BJ (cell line): Measurements from ENCODE around the gene FDXR. TPM values are rescaled to one million over a fixed set of nuclear protein-coding genes. Genes with fewer than 3 reads are reported as not detected.

Source experiments
- CTCF ChIA-PET: fragments of 350-600 bp; formaldehyde crosslinking; extraction: SDS; loops from one replicate; lab custom pipeline; 2021; ENCODE audit warnings: antibody characterized with exemption, inconsistent platforms; lab: Yijun Ruan, JAX
- POLR2A ChIA-PET: fragments of 300-600 bp; sonication (Branson Sonifier 250); formaldehyde crosslinking; extraction: SDS; loops from one replicate; lab custom pipeline; 2021; ENCODE audit warnings: antibody characterized with exemption; lab: Charles Lee
- DNase-seq: peaks from one replicate; pipeline ENCODE4 v3.0.0-alpha.2; 2011; ENCODE audit warnings: low read depth
- H3K27me3 ChIP-seq: 2 replicates; pipeline ENCODE4 v1.6.0; 2011; ENCODE audit warnings: low read length; ENCODE audit not compliant: control insufficient read depth, insufficient read depth
- H3K36me3 ChIP-seq: 2 replicates; pipeline ENCODE4 v1.5.1; 2011; ENCODE audit warnings: low read length; ENCODE audit not compliant: control insufficient read depth, insufficient read depth
- H3K4me3 ChIP-seq: 2 replicates; pipeline ENCODE4 v1.5.1; 2011; ENCODE audit warnings: low read depth, mild to moderate bottlenecking, control low read depth, low read length
- polyA plus RNA-seq: library from polyadenylated mRNA; depleted of rRNA; stranded (reverse); fragments of >200 nt; gene quantifications from 2 replicates; pipeline ENCODE4 v1.2.3, GENCODE V29; 2011
- TF ChIP-seq, protein P1 (sequence below): IDR thresholded peaks from 2 replicates; pipeline ENCODE4 v1.5.1; 2011; ENCODE audit warnings: low read depth, mild to moderate bottlenecking, control low read depth, inconsistent platforms, low read length, moderate library complexity; ENCODE audit not compliant: insufficient read depth

The FDXR gene
- polyA plus RNA-seq, 1 experiment = 38.0 TPM

DNA sequence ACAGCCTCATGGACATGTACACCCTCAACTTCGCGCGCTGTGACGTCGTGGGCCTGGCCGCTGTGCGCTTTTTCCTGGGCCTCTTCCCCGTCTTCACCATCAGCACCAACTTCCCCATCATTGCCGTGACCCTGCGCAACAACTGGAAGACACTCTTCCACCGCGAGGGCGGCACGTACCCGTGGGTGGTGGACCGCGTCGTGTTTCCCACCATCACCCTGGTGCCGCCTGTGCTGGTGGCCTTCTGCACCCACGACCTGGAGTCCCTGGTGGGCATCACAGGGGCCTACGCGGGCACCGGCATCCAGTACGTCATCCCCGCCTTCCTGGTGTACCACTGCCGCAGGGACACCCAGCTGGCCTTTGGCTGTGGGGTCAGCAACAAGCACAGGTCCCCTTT lies 36.6 kb downstream of the FDXR start:
- 0 out of 2 replicates have a peak, but pooled peaks cover 6% of the 10 kb centered on the region for H3K36me3 ChIP-seq
- ChIA-PET POLR2A (no interaction called here), CTCF (no interaction called here)
- no peak overlapping the region for H3K4me3 ChIP-seq
- H3K27me3 ChIP-seq = no peaks in the 10 kb centered on the region
- DNase-seq = no peak
- TF ChIP-seq, protein P1, sequence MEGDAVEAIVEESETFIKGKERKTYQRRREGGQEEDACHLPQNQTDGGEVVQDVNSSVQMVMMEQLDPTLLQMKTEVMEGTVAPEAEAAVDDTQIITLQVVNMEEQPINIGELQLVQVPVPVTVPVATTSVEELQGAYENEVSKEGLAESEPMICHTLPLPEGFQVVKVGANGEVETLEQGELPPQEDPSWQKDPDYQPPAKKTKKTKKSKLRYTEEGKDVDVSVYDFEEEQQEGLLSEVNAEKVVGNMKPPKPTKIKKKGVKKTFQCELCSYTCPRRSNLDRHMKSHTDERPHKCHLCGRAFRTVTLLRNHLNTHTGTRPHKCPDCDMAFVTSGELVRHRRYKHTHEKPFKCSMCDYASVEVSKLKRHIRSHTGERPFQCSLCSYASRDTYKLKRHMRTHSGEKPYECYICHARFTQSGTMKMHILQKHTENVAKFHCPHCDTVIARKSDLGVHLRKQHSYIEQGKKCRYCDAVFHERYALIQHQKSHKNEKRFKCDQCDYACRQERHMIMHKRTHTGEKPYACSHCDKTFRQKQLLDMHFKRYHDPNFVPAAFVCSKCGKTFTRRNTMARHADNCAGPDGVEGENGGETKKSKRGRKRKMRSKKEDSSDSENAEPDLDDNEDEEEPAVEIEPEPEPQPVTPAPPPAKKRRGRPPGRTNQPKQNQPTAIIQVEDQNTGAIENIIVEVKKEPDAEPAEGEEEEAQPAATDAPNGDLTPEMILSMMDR = no peak

DNA sequence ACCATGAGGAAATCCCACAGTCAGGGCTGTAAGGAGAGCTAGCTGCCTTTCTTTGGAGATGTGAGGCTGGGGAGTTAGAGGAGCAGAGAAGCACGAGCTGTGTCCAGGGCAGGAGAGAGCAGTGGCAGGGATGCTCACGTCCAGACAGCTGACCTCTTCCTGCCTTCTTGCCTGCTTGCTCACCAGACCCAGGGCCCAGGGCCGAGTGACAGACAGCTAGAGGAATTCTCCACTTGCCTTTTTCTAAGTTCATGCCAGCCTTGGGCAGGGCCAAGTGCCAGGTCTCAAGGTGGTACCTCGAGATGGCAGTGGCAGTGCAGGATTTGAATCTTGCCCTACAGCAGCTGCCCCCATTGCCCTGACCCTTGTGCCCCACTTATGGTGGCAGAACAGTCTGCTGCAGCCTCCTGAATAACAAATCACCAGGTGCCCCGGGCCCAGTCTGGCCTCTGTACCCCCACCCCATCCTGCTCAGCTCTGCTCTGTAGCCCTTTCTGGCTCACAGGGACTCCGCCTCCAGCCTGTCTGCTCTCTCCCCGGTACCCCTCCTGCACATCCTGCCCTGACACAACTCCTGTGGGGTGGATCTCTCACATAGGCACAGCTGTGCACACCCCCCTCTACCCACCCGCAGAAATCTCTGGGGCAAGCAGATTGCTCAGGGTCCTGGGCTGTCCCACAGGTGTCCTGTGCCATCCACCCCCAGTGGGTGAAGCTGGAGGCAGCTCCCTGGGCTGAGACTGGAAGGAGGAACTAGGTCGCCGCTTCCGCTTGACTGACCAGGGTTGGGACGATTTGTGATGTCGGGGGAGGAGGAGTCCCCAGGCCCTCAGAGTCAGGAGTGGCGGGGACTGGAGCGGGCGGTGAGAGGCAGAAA lies 39.1 kb downstream of the FDXR start:
- TF ChIP-seq, protein P1 = no peak
- Histone ChIP-seq H3K4me3 (no peak overlapping the region), H3K27me3 (no peaks in the 10 kb centered on the region), H3K36me3 (peaks cover 6% of the 10 kb centered on the region; the same call in 1 of the 2 replicates)
- CTCF ChIA-PET = interaction anchor here (1.3 to 4.0 kb wide), 4 partner anchors 10 to 42 kb away, joined by 3 to 18 read pairs (median 8); no protein-coding TSS in a partner anchor
- POLR2A ChIA-PET = no interaction called here
- no peak for DNase-seq

DNA sequence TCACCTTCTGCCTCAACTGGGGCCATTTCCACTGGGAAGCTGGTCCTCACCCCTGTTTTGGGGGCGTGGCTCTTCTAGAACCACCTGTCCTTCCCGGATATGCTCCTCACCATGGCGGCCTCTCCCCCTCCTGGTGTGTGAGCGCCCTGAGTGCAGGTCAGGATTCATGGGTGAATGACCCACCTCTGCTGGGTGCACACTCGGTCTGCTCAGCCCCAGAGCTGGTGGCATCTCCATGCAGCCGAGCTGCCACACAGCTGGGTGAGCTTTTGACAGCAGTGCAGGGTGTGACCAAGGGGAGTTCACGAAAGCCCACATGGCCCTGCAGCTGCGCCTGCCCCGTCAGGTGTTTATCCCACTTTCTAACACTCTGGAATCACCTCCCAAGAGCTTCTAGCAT lies 40.4 kb downstream of the FDXR start:
- Histone ChIP-seq H3K27me3 (no peaks in the 10 kb centered on the region), H3K36me3 (peaks cover 5% of the 10 kb centered on the region; the same call in 1 of the 2 replicates), H3K4me3 (no peak overlapping the region)
- CTCF ChIA-PET = interaction anchor here (1.0 to 4.0 kb wide), 5 partner anchors 9 to 41 kb away, joined by 3 to 18 read pairs (median 7); no protein-coding TSS in a partner anchor
- POLR2A ChIA-PET = no interaction called here
- DNase-seq = no peak
- TF ChIP-seq, protein P1 = no peak

DNA sequence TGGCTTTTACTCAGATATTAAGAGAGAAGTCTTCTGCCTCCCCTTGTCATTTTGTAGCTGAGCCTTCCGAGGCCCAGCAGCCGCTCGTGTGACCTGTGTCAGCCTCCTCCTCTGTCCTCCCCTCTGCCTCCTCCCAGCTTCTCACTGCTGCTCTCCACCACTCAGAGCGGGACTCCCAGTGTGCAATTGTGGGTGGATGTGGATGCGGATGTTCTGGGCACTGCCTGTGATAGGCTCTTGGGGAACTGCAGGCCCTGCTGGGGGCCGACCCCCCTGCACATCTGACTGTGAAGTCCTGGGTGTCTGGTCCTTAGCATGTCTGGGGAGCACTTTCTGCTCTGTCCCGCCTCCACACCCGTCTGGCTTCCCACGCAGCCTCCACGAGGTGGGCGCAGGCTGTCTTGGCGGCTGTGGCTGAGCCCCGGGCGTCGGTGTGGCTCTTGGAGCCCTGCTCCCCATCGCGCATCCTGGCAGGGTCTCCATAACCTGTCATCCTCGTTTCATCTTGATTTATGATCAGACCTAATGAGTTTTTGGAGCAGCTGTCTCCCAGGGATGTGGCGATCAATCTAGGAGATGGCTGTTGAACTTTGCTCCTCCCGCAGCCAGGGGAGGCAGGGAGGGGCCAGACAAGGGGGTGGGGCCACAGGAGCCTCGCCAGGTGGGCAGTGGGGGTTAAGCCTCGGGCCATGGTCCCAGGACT lies 41.2 kb downstream of the FDXR start:
- DNase-seq = no peak
- TF ChIP-seq, protein P1 = no peak
- POLR2A ChIA-PET = no interaction called here
- Histone ChIP-seq H3K4me3 (no peak overlapping the region), H3K27me3 (no peaks in the 10 kb centered on the region), H3K36me3 (peaks cover 6% of the 10 kb centered on the region; the same call in 1 of the 2 replicates)
- CTCF ChIA-PET = interaction anchor here (1.2 to 4.0 kb wide), 3 partner anchors 9 to 12 kb away, joined by 3 to 18 read pairs (median 3); no protein-coding TSS in a partner anchor

DNA sequence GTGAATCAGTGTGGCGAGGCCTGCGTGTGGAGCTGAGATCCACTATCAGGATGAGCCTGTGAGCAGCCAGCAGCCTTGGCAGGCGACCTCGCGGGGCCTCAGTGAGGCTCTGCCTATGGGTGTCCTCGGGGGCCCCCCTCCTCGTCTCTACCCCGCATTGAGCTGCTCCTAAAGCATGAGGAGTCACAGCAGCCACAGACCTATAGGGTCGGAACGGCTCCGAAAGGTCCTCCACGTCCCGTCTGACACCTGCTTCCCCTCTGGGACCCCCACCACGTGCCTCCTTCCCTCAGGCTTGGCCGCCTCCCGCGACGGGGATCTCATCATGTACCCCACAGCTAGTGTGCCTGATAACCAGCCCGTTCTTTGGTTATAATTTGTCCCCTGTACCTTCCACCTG lies 41.9 kb downstream of the FDXR start:
- Histone ChIP-seq H3K4me3 (no peak overlapping the region), H3K27me3 (no peaks in the 10 kb centered on the region), H3K36me3 (peaks cover 1% of the 10 kb centered on the region; the same call in 1 of the 2 replicates)
- CTCF ChIA-PET = interaction anchor here (1.2 to 1.6 kb wide), 3 partner anchors 8 to 31 kb away, joined by 3 to 4 read pairs (median 3); no protein-coding TSS in a partner anchor
- POLR2A ChIA-PET = no interaction called here
- TF ChIP-seq, protein P1 = no peak
- DNase-seq = no peak
